Ureter (tissue), 1 donor: ENCODE results near the gene OR56A1. TPM values are rescaled to one million over a fixed set of nuclear protein-coding genes. Genes with fewer than 3 reads are reported as not detected.

ENCODE experiments used
- DNase-seq: peaks from one replicate; pipeline ENCODE4 v3.0.0-alpha.2; 2020; ENCODE audit warnings: low spot score
- total RNA-seq: library from RNA; stranded (reverse); gene quantifications from one replicate; pipeline ENCODE4 v1.2.4, GENCODE V29; 2023
- donor health status: DM: yes; HTN: yes; CAD: no.

The OR56A1 gene
- total RNA-seq, 1 donor from 2014 or later = 0.05 TPM

DNA sequence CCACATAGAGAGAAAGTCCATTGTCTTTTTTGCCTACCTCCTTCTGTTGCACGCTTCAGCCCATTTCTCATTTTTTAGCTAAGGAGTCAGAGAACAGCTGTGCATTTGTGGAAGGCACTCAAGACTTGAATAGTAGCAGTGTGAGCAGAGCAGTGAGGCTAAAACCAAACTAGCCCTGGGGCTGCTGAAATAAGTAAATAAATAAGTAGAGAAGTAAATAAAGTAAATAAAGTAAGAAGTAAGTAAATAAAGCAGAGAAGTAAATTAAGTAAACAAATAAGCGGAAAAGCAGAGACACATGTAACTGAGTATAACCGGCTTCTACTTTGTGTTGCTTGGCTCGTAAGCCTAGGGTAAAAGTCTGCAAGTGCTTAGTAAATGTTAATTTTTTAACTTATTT, 41.4 kb downstream of the OR56A1 start:
- DNase-seq = no peak

DNA sequence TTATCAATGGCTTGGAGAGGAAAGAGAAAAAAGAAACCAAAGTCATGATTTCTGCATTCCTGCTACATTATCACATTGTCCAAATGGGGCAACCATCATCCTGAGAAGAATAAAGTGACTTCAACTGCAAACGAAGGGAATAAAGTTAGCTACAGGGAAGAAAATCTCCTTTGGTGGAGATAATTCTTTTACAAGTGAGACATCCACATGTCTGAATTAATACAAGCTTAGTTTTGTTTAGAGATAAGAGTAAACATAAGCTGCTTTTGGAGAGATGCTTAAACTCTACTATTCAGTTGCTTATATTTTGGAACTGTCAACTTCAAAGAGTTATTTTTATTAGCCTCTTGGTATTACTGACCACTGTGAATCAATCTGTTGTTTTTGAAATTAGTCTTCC, 43.7 kb downstream of the OR56A1 start, which contains the start of gene OR52L1:
Gene OR52L1, minus strand, starts transcription at position 101 of the 400 bp plus-strand sequence. Its CDS starts 55 bp downstream, at position 46.
- DNase-seq = no peak

DNA sequence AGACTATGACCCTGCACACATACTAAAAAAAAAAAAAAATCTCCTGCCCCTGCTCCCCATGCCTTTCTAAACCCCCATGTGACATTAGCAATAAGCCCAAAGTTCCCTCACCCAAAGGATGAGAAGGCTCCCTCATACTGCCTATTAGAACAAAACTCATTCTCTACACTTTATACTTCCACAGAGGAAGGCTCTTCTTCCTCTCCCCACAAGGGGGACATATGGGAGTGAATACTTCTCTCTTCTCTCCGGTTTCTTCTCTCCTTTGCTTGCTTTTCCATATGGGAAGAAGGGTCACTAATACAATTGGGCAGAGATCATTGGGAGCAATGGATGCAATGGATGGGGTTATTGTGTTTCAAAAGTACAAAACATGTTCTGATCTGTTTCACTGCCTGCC, 47.1 kb downstream of the OR56A1 start:
- DNase-seq = no peak

- no peak for DNase-seq
Measured at GRCh38 chr11:5973530-5973929, 57.0 kb downstream of the OR56A1 start.

Other genes starting within 250 kb of the OR56A1 start
- gene OR52N5, start 247.4 kb downstream of the OR56A1 start, total RNA-seq = not detected
- 0.26 TPM for gene OR52N1, start 239.5 kb downstream of the OR56A1 start, total RNA-seq
- not detected for gene OR52N2, start 221.8 kb downstream of the OR56A1 start, total RNA-seq
- not detected for gene OR52E6, start 188.9 kb downstream of the OR56A1 start, total RNA-seq
- gene OR52E8, start 173.1 kb downstream of the OR56A1 start, total RNA-seq = not detected
- not detected for gene OR52E4, start 150.1 kb downstream of the OR56A1 start, total RNA-seq
- gene OR52E5, start 137.6 kb downstream of the OR56A1 start, total RNA-seq = not detected
- not detected for gene OR56A3, start 88.5 kb downstream of the OR56A1 start, total RNA-seq
- gene OR56A5, start 62.3 kb downstream of the OR56A1 start, total RNA-seq = not detected
- not detected for gene OR52L1, start 43.8 kb downstream of the OR56A1 start, total RNA-seq
- gene OR56A4, start 23.8 kb downstream of the OR56A1 start, total RNA-seq = 0.10 TPM
- gene OR56B4, start 76.9 kb upstream of the OR56A1 start, total RNA-seq = not detected
- not detected for gene OR52B2, start 139.6 kb upstream of the OR56A1 start, total RNA-seq
- gene OR52W1, start 168.5 kb upstream of the OR56A1 start, total RNA-seq = not detected
- gene C11orf42, start 174.8 kb upstream of the OR56A1 start, total RNA-seq = not detected
- 49.5 TPM for gene FHIP1B, start 203.9 kb upstream of the OR56A1 start, total RNA-seq
- gene CNGA4, start 208.3 kb upstream of the OR56A1 start, total RNA-seq = 0.26 TPM
- not detected for gene CCKBR, start 229.1 kb upstream of the OR56A1 start, total RNA-seq